SU-DHL-6 (cell line): ENCODE measurements around the gene CHST10.

ENCODE experiments used
- H2AFZ ChIP-seq: fragments of 200-600 bp; sonication (generic); 2 replicates; pipeline ENCODE4 v1.6.1; 2014; ENCODE audit warnings: low read depth, mild to moderate bottlenecking, moderate library complexity, mixed read lengths, antibody characterized with exemption, low read length; ENCODE audit not compliant: severe bottlenecking
- H3F3A ChIP-seq: fragments of 200-600 bp; shearing (Covaris generic); 2 replicates; pipeline ENCODE4 v1.6.0; 2016; ENCODE audit warnings: antibody characterized with exemption, mild to moderate bottlenecking; ENCODE audit not compliant: insufficient read depth
- H3K27ac ChIP-seq: fragments of 200-600 bp; sonication (generic); 2 replicates; pipeline ENCODE4 v1.5.1; 2016; ENCODE audit warnings: low read depth, mild to moderate bottlenecking, low read length, moderate library complexity, mixed read lengths
- H3K27me3 ChIP-seq: fragments of 200-600 bp; sonication (generic), shearing (Covaris generic); 2 replicates; pipeline ENCODE4 v1.6.0; 2014; ENCODE audit warnings: mild to moderate bottlenecking, low read length
- H3K36me3 ChIP-seq: fragments of 200-600 bp; sonication (generic); 2 replicates; pipeline ENCODE4 v1.6.1; 2014; ENCODE audit warnings: mild to moderate bottlenecking, low read length, mixed read lengths
- H3K4me2 ChIP-seq: fragments of 300-600, 200-600 bp; shearing (Covaris generic), sonication (generic); 2 replicates; pipeline ENCODE4 v1.6.0; 2014; ENCODE audit warnings: low read length, low read depth, mild to moderate bottlenecking; ENCODE audit not compliant: poor library complexity, severe bottlenecking
- H3K4me3 ChIP-seq: fragments of 200-600 bp; sonication (generic); 2 replicates; pipeline ENCODE4 v1.5.1; 2014; ENCODE audit warnings: antibody characterized with exemption, low read length, mild to moderate bottlenecking, mixed read lengths; ENCODE audit not compliant: insufficient read depth, poor library complexity, severe bottlenecking
- H3K79me2 ChIP-seq: fragments of 200-600 bp; sonication (generic); 2 replicates; pipeline ENCODE4 v1.6.1; 2014; ENCODE audit warnings: mild to moderate bottlenecking, low read length, moderate library complexity; ENCODE audit not compliant: insufficient read depth
- H3K9ac ChIP-seq: fragments of 200-600 bp; sonication (generic); 2 replicates; pipeline ENCODE4 v1.7.0; 2014; ENCODE audit warnings: mild to moderate bottlenecking, low read length
- H3K9me2 ChIP-seq: fragments of 200-600 bp; sonication (generic); replicated peaks from 2 replicates; pipeline ENCODE4 v1.6.1; 2014; ENCODE audit warnings: low read length; ENCODE audit not compliant: insufficient read depth
- H3K9me3 ChIP-seq: fragments of 200-600 bp; sonication (generic); 2 replicates; pipeline ENCODE4 v1.6.1; 2014; ENCODE audit warnings: low read length, mixed read lengths; ENCODE audit not compliant: insufficient read depth
- H4K20me1 ChIP-seq: fragments of 200-600 bp; sonication (generic); 2 replicates; pipeline ENCODE4 v1.6.1; 2014; ENCODE audit warnings: low read depth, mild to moderate bottlenecking, antibody characterized with exemption, low read length, moderate library complexity, mixed read lengths
- EZH2phosphoT487 ChIP-seq: fragments of 200-600 bp; sonication (generic), shearing (Covaris generic); conservative IDR thresholded peaks from 2 replicates; pipeline ENCODE4 v1.6.1; 2018; ENCODE audit warnings: mild to moderate bottlenecking, antibody characterized with exemption, low read length, moderate library complexity, mixed read lengths
- TF ChIP-seq, protein P1 (sequence below): fragments of 200-600 bp; sonication (generic); IDR thresholded peaks from one replicate; pipeline ENCODE4 v1.5.1; 2017; ENCODE audit warnings: antibody characterized with exemption, mild to moderate bottlenecking, low read length, moderate library complexity; ENCODE audit not compliant: insufficient read depth, poor library complexity, severe bottlenecking

CHST10 gene

DNA sequence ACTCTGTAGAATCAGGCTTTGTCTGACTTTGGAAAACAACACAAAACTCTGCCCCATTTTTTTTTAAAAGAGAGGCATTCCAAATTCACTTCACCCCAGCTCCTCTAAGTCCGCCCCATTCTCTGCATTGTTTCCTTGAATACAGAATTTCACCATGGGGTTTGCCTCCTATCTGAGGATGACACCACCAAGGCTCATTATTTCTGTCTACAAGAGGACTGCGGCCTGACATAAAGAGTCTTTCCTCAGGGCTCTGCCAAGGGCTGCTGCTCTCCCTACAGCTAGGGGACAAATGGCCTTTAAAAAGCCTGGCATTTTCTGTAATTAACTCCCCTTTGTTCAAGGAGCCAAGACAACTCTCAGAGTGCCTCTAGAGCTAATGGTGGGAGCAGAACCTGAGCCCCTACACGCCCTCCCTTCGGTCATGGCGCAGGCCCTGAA is 4.6 kb downstream of the CHST10 start:
- Histone ChIP-seq H4K20me1 (no peaks in the 10 kb centered on the region), H3K9ac (no peak overlapping the region), H3K9me3 (no peaks in the 10 kb centered on the region), H3K9me2 (no peaks in the 10 kb centered on the region), H3K4me2 (no peak overlapping the region), H3K27ac (no peak overlapping the region), H3K36me3 (no peaks in the 10 kb centered on the region), H2AFZ (no peak overlapping the region), H3F3A (peaks cover 4% of the 10 kb centered on the region), H3K79me2 (peaks cover 39% of the 10 kb centered on the region), H3K27me3 (no peaks in the 10 kb centered on the region), H3K4me3 (no peak overlapping the region)
- TF ChIP-seq, protein P1, sequence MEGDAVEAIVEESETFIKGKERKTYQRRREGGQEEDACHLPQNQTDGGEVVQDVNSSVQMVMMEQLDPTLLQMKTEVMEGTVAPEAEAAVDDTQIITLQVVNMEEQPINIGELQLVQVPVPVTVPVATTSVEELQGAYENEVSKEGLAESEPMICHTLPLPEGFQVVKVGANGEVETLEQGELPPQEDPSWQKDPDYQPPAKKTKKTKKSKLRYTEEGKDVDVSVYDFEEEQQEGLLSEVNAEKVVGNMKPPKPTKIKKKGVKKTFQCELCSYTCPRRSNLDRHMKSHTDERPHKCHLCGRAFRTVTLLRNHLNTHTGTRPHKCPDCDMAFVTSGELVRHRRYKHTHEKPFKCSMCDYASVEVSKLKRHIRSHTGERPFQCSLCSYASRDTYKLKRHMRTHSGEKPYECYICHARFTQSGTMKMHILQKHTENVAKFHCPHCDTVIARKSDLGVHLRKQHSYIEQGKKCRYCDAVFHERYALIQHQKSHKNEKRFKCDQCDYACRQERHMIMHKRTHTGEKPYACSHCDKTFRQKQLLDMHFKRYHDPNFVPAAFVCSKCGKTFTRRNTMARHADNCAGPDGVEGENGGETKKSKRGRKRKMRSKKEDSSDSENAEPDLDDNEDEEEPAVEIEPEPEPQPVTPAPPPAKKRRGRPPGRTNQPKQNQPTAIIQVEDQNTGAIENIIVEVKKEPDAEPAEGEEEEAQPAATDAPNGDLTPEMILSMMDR, result no peak
- no peak for TF ChIP-seq EZH2phosphoT487

DNA sequence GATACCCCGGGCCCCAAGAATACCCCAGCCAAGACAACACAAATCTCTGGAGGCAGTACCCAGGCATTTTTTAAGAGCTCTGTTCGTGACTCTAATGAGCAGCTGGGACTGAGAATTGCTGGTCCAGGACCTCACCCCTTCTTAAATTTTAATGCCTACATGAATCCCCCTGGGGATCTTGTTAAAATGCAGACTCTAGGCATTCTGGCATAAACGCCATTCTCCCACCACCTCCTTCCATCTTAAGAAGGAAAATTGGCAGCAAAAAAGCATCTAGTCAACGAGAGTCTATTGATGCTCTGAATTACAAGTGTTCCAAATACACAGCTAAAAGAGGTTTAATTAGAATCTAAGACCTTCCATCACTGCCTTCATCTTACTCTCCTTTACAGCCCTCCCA is 5.0 kb downstream of the CHST10 start:
- no peaks in the 10 kb centered on the region for H3K36me3 ChIP-seq
- H3K9me2 ChIP-seq, result no peaks in the 10 kb centered on the region
- no peak overlapping the region for H3K4me3 ChIP-seq
- H3K79me2 ChIP-seq, result peaks cover 39% of the 10 kb centered on the region
- no peak overlapping the region for H3K9ac ChIP-seq
- H3K27ac ChIP-seq, result no peak overlapping the region
- H3K4me2 ChIP-seq, result no peak overlapping the region
- H2AFZ ChIP-seq, result no peak overlapping the region
- H4K20me1 ChIP-seq, result no peaks in the 10 kb centered on the region
- TF ChIP-seq, protein P1, result no peak
- no peak for TF ChIP-seq EZH2phosphoT487
- H3K9me3 ChIP-seq, result no peaks in the 10 kb centered on the region
- H3F3A ChIP-seq, result no peaks in the 10 kb centered on the region; the same call in 1 of the 2 replicates
- H3K27me3 ChIP-seq, result no peaks in the 10 kb centered on the region

DNA sequence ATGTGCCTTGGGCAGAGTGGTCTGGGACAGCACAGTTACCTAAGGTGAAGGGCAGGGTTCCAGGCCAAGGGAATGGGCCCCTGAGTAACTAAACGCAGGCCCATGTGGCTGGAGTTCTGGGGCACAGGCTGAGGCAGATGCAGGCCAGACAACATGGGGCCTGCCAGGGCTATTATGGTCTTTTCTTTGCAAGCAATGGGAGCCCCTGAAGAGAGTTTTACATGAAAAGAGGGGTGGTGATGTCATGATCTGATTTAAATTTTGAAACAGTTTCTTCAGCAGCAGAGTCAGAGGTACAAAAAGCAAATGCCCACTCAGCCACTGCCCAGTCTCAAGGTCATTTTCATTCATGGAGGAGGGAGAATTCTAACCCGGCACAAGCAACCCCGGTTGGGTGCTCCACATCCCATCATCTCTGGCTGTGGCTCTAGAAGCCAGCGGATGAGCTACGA is 5.6 kb downstream of the CHST10 start:
- H3F3A ChIP-seq, result no peaks in the 10 kb centered on the region; the same call in 1 of the 2 replicates
- H3K4me3 ChIP-seq, result no peak overlapping the region
- peaks cover 37% of the 10 kb centered on the region for H3K79me2 ChIP-seq
- H2AFZ ChIP-seq, result no peak overlapping the region
- no peaks in the 10 kb centered on the region for H3K36me3 ChIP-seq
- H3K9me2 ChIP-seq, result no peaks in the 10 kb centered on the region
- H3K27me3 ChIP-seq, result no peaks in the 10 kb centered on the region
- TF ChIP-seq EZH2phosphoT487, result no peak
- TF ChIP-seq, protein P1, result no peak
- H3K27ac ChIP-seq, result no peak overlapping the region
- H4K20me1 ChIP-seq, result no peaks in the 10 kb centered on the region
- H3K9ac ChIP-seq, result no peak overlapping the region
- no peaks in the 10 kb centered on the region for H3K9me3 ChIP-seq
- H3K4me2 ChIP-seq, result no peak overlapping the region
